Ovary (tissue), 3 donors: ENCODE measurements around the gene THSD7A.

Experiments used
- CTCF ChIP-seq, 3 donors: fragments of 450-650 bp in 2 of 3; fragments of 200-600 bp in 1 of 3; IDR thresholded peaks; one replicate each; pipeline versions ENCODE4 v1.5.1 to v1.8.0; 2016 to 2022; ENCODE audit warnings: antibody characterized with exemption in 3 of 3, mild to moderate bottlenecking in 1 of 3
- EP300 ChIP-seq: sonication (generic); formaldehyde crosslinking; IDR thresholded peaks from one replicate; pipeline ENCODE4 v1.6.1; 2017; ENCODE audit warnings: antibody characterized with exemption
- POLR2A ChIP-seq: fragments of 450-650 bp; IDR thresholded peaks from one replicate; pipeline ENCODE4 v1.6.1; 2017; ENCODE audit warnings: antibody characterized with exemption, mild to moderate bottlenecking, moderate library complexity
- donor health status: DM: no; HTN: no; CAD: no.

- TF ChIP-seq CTCF (IDR thresholded peaks at IDR 0.05) (no peak), POLR2A (no peak), EP300 (no peak)
Measured at GRCh38 chr7:11428877-11429581, 403.0 kb downstream of the THSD7A start.
